ENCODE data around the gene CPXM2.

CPXM2 gene

GRCh38 chr10:123852411-123852951 lies 39.1 kb downstream of the CPXM2 start:
- DNase-seq (ENCODE audit: low read depth in 1 of 2, low spot score in 1 of 2): no peak

- no peak for DNase-seq (ENCODE audit: low read depth in 1 of 2, low spot score in 1 of 2)
Observed at GRCh38 chr10:123848564-123849457, 42.8 kb downstream of the CPXM2 start.

GRCh38 chr10:123847686-123848432 lies 43.7 kb downstream of the CPXM2 start:
- no peak for DNase-seq (ENCODE audit: low read depth in 1 of 2, low spot score in 1 of 2)

- no peak for DNase-seq (ENCODE audit: low read depth in 1 of 2, low spot score in 1 of 2)
Observed at GRCh38 chr10:123843835-123844234, 47.8 kb downstream of the CPXM2 start.

- DNase-seq (ENCODE audit: low read depth in 1 of 2, low spot score in 1 of 2): no peak
Observed at GRCh38 chr10:123842692-123843385, 48.8 kb downstream of the CPXM2 start.

- DNase-seq (ENCODE audit: low read depth in 1 of 2, low spot score in 1 of 2): no peak
Observed at GRCh38 chr10:123841560-123841959, 50.0 kb downstream of the CPXM2 start.

- no peak for DNase-seq (ENCODE audit: low read depth in 1 of 2, low spot score in 1 of 2)
Observed at GRCh38 chr10:123841115-123841514, 50.5 kb downstream of the CPXM2 start.

GRCh38 chr10:123840714-123841113 lies 50.9 kb downstream of the CPXM2 start:
- no peak for DNase-seq (ENCODE audit: low read depth in 1 of 2, low spot score in 1 of 2)

GRCh38 chr10:123838596-123839310 lies 52.9 kb downstream of the CPXM2 start:
- DNase-seq (ENCODE audit: low read depth in 1 of 2, low spot score in 1 of 2): no peak

GRCh38 chr10:123837756-123838155 lies 53.9 kb downstream of the CPXM2 start:
- no peak for DNase-seq (ENCODE audit: low read depth in 1 of 2, low spot score in 1 of 2)

- DNase-seq (ENCODE audit: low read depth in 1 of 2, low spot score in 1 of 2): no peak
Observed at GRCh38 chr10:123836418-123837145, 55.0 kb downstream of the CPXM2 start.

- DNase-seq (ENCODE audit: low read depth in 1 of 2, low spot score in 1 of 2): no peak
Observed at GRCh38 chr10:123835575-123835974, 56.0 kb downstream of the CPXM2 start.

- DNase-seq (ENCODE audit: low read depth in 1 of 2, low spot score in 1 of 2): no peak
Observed at GRCh38 chr10:123833170-123833850, 58.3 kb downstream of the CPXM2 start.

GRCh38 chr10:123831259-123831658 lies 60.3 kb downstream of the CPXM2 start:
- DNase-seq (ENCODE audit: low read depth in 1 of 2, low spot score in 1 of 2): no peak

GRCh38 chr10:123821136-123821535 lies 70.5 kb downstream of the CPXM2 start:
- DNase-seq (ENCODE audit: low read depth in 1 of 2, low spot score in 1 of 2): no peak

GRCh38 chr10:123809632-123810031 lies 82.0 kb downstream of the CPXM2 start:
- DNase-seq (ENCODE audit: low read depth in 1 of 2, low spot score in 1 of 2): no peak

- DNase-seq (ENCODE audit: low read depth in 1 of 2, low spot score in 1 of 2): no peak
Observed at GRCh38 chr10:123808906-123809305, 82.7 kb downstream of the CPXM2 start.

- no peak for DNase-seq (ENCODE audit: low read depth in 1 of 2, low spot score in 1 of 2)
Observed at GRCh38 chr10:123808286-123808685, 83.3 kb downstream of the CPXM2 start.

- DNase-seq (ENCODE audit: low read depth in 1 of 2, low spot score in 1 of 2): no peak
Observed at GRCh38 chr10:123807444-123808035, 84.1 kb downstream of the CPXM2 start.

Measured in activated CD4-positive, alpha-beta T cell treated with anti-CD3 and anti-CD28 coated beads, Interleukin-2, amount 50 U/mL, for 24 hours (primary cell).